ENCODE measurements around the gene HDAC7.

The HDAC7 gene

GRCh38 chr12:47753021-47754001, 66.4 kb downstream of the HDAC7 start:
- POLR2A ChIA-PET: no interaction called here
- no peak for DNase-seq (ENCODE audit: extremely low spot score)

DNA sequence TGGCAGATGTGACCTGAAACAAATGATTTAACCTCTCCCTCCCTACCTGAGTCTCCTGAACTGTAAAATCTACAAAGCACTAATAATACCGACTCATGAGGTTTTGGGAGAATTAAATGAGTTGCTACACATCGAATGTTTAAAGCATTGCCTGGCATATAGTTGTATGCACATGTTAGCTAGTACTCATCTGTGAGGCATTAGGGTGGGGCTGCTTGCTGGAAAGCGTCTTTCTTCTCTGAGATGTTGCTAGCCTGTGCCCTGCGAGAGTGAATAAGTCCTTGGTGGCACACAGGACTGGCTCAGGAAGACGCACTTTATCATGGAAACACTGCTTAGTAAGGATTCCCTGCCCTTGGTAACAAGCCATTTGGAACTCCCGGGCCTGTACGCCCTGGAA, 67.2 kb downstream of the HDAC7 start:
- CTCF ChIA-PET: interaction anchor here (1.1 to 14.5 kb wide), 4 partner anchors 9 to 22 kb away, joined by 3 to 448 read pairs (median 194); partner anchors contain the start of gene SLC48A1
- no peak for DNase-seq (ENCODE audit: extremely low spot score)
- TF ChIP-seq, protein P1, sequence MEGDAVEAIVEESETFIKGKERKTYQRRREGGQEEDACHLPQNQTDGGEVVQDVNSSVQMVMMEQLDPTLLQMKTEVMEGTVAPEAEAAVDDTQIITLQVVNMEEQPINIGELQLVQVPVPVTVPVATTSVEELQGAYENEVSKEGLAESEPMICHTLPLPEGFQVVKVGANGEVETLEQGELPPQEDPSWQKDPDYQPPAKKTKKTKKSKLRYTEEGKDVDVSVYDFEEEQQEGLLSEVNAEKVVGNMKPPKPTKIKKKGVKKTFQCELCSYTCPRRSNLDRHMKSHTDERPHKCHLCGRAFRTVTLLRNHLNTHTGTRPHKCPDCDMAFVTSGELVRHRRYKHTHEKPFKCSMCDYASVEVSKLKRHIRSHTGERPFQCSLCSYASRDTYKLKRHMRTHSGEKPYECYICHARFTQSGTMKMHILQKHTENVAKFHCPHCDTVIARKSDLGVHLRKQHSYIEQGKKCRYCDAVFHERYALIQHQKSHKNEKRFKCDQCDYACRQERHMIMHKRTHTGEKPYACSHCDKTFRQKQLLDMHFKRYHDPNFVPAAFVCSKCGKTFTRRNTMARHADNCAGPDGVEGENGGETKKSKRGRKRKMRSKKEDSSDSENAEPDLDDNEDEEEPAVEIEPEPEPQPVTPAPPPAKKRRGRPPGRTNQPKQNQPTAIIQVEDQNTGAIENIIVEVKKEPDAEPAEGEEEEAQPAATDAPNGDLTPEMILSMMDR (IDR thresholded peaks at IDR 0.05; ENCODE audit: control extremely low read depth, extremely low read depth, low read depth, missing control alignments): no peak
- POLR2A ChIA-PET: no interaction called here

More at GRCh38 chr12:47753021-47754001, 66.4 kb downstream of the HDAC7 start:
- TF ChIP-seq, protein P1 (IDR thresholded peaks at IDR 0.05; ENCODE audit: control extremely low read depth, extremely low read depth, low read depth, missing control alignments): no peak
- CTCF ChIA-PET: interaction anchor here (1.1 to 14.5 kb wide), 4 partner anchors 12 to 85 kb away, joined by 3 to 448 read pairs (median 198); partner anchors contain the start of gene SLC48A1

GRCh38 chr12:47752121-47752520, 67.6 kb downstream of the HDAC7 start:
- ChIA-PET POLR2A (no interaction called here), CTCF (interaction anchor here (2.3 to 14.5 kb wide), 3 partner anchors 10 to 22 kb away, joined by 8 to 448 read pairs (median 379); partner anchors contain the start of gene SLC48A1)
- TF ChIP-seq, protein P1 (IDR thresholded peaks at IDR 0.05; ENCODE audit: control extremely low read depth, extremely low read depth, low read depth, missing control alignments): no peak
- DNase-seq (ENCODE audit: extremely low spot score): no peak

DNA sequence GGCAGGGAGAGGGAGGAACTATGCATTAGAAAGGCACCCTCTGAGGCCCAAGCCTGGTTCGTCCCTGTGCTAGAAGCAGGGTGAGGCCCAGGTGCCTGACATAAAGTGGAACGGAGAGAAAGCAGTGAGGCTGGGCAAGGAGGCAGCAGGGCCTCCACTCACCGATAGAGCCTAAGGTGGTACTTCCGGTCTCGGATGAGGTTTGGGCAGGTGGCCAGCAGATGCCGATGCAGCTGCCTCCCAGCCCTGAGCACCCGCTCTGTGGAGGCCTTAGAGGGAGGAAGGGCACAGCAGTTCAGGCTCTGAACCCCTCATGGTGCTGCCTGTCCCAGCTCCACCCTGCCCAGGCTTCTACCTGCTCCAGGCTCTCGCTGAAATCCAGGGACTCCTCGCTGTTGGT, 68.1 kb downstream of the HDAC7 start:
- DNase-seq (ENCODE audit: extremely low spot score): no peak
- ChIA-PET CTCF (interaction anchor here (2.3 to 14.5 kb wide), 3 partner anchors 10 to 23 kb away, joined by 8 to 448 read pairs (median 379); partner anchors contain the start of gene SLC48A1), POLR2A (no interaction called here)
- TF ChIP-seq, protein P1 (IDR thresholded peaks at IDR 0.05; ENCODE audit: control extremely low read depth, extremely low read depth, low read depth, missing control alignments): no peak

DNA sequence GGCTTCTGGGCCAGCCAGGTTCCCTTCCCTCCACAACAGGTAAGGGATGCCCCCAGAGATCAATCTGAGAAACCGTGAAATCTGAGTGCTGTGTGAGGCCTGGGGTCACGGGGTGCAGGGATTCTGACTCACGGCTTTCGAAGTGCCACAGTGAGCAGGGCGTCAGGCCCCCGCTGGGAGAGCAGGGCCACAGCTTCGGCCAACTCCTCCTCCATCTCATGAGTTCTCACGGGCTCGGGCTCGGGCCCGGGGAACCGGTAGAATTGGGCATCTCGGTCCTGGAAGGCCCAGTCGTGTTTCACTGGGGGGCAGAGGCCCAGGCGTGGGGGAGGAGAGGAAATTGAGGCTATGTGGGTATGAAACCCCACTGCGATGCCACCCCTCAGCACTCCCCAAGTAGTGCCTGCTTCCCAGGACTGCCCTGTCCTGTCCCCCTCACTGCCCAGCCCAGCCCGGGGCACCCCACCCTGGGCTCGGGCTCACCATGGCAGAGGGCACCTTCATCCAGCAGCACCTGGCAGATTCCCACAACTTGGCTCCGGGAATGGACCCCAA, 68.7 kb downstream of the HDAC7 start:
- TF ChIP-seq, protein P1 (IDR thresholded peaks at IDR 0.05; ENCODE audit: control extremely low read depth, extremely low read depth, low read depth, missing control alignments): no peak
- CTCF ChIA-PET: interaction anchor here (2.3 to 14.5 kb wide), 3 partner anchors 9 to 23 kb away, joined by 8 to 448 read pairs (median 379); partner anchors contain the start of gene SLC48A1
- no peak for DNase-seq (ENCODE audit: extremely low spot score)
- POLR2A ChIA-PET: no interaction called here

- ChIA-PET POLR2A (no interaction called here), CTCF (interaction anchor here (1.0 to 14.5 kb wide), 4 partner anchors 9 to 24 kb away, joined by 4 to 448 read pairs (median 194); partner anchors contain the start of gene SLC48A1)
- TF ChIP-seq, protein P1 (IDR thresholded peaks at IDR 0.05; ENCODE audit: control extremely low read depth, extremely low read depth, low read depth, missing control alignments): no peak
- DNase-seq (ENCODE audit: extremely low spot score): no peak
These were observed 69.4 kb downstream of the HDAC7 start for GRCh38 chr12:47750229-47750798.

Data from GM10248 (cell line).